ENCODE results near the gene AGR3. TPM values are rescaled to one million over a fixed set of nuclear protein-coding genes. Genes with fewer than 3 reads are reported as not detected.

Gene AGR3
- polyA plus RNA-seq, 1 experiment = not detected

DNA sequence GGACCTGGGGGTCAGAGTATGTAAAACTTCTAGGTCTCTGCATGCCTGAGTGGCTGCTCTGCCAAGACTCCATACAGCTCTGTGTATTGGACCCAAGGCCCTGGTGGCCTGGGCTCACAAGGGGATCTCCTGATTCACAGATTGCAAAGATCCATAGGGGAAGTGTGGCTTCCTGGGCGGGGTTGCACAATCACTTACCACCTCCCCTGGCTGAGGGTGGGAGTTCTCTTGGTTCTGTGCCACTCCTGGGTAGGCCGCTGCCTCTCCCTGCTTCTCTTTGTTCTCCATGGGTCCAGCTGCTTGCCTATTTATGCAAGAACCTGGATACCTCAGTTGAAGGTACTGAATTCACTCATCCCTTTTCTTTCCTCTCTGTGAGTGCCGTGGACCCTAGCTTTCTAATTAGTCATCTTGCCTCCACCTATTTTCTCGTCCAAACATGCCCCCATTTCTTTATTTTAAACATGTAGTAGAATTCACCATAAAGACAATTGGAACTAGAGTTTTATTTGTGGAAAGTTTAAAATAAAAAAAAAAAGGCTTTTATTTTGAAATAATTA, 18.5 kb upstream of the AGR3 start:
- no peak for DNase-seq (ENCODE audit: low read depth)
- TF ChIP-seq, protein P1, sequence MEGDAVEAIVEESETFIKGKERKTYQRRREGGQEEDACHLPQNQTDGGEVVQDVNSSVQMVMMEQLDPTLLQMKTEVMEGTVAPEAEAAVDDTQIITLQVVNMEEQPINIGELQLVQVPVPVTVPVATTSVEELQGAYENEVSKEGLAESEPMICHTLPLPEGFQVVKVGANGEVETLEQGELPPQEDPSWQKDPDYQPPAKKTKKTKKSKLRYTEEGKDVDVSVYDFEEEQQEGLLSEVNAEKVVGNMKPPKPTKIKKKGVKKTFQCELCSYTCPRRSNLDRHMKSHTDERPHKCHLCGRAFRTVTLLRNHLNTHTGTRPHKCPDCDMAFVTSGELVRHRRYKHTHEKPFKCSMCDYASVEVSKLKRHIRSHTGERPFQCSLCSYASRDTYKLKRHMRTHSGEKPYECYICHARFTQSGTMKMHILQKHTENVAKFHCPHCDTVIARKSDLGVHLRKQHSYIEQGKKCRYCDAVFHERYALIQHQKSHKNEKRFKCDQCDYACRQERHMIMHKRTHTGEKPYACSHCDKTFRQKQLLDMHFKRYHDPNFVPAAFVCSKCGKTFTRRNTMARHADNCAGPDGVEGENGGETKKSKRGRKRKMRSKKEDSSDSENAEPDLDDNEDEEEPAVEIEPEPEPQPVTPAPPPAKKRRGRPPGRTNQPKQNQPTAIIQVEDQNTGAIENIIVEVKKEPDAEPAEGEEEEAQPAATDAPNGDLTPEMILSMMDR (IDR thresholded peaks at IDR 0.05; ENCODE audit: insufficient read depth, low read depth, low read length) = no peak
- ChIA-PET CTCF (interaction anchor here (1.4 to 2.5 kb wide), 4 partner anchors 9 to 17 kb away, joined by 4 to 8 read pairs (median 7); no protein-coding TSS in a partner anchor), POLR2A (no interaction called here)
- Histone ChIP-seq H3K36me3 (ENCODE audit: control insufficient read depth, insufficient read depth, low read length) (no peaks in the 10 kb centered on the region), H3K27me3 (ENCODE audit: control insufficient read depth, insufficient read depth, low read length) (no peaks in the 10 kb centered on the region), H3K4me3 (ENCODE audit: low read depth, low read length) (no peak overlapping the region)

DNA sequence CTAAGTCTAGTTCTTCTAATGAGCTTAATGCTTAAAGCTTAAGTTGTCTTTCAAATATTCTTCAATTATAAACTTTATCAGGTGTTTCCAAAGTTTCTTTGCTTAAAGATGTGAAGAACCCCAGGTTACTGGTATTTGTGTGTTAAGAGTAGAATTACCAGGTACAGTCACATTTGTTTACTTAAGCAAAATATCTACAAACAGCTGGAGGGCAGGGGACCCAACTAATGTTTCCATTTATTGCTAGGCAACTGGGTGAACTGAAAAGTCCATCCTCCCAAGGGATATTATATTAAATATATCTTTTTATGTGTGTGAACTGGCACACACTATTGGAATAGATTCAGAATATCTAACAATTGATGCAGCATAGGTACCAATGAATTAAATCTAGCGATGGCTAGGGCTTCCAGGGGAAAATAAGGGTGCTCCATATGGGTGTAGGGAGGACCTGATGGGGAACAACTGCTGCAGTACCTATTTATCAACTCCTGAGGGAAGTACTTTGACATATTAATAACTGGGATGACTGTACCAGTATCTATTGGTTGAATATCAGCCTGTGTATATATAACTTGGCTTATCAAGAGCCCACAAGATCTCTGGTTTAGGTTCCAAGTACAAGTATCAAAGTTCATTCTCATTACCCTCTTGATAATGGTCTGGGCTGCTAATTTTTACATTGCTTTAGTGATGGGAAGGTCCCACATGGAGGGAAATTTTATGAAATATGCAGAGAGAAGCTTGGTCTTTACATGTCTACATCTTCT, 10.3 kb upstream of the AGR3 start:
- POLR2A ChIA-PET = interaction anchor here (0.7 kb wide), 1 partner anchor 26 kb away, joined by 3 read pairs; no protein-coding TSS in a partner anchor
- Histone ChIP-seq H3K4me3 (ENCODE audit: low read depth, low read length) (no peak overlapping the region), H3K27me3 (ENCODE audit: control insufficient read depth, insufficient read depth, low read length) (no peaks in the 10 kb centered on the region), H3K36me3 (ENCODE audit: control insufficient read depth, insufficient read depth, low read length) (no peaks in the 10 kb centered on the region)
- TF ChIP-seq, protein P1 (IDR thresholded peaks at IDR 0.05; ENCODE audit: insufficient read depth, low read depth, low read length) = no peak
- CTCF ChIA-PET = interaction anchor here (0.6 to 4.5 kb wide), 14 partner anchors 8 to 410 kb away, joined by 3 to 44 read pairs (median 4); partner anchors contain the start of genes AGR3 and AHR
- no peak for DNase-seq (ENCODE audit: low read depth)

DNA sequence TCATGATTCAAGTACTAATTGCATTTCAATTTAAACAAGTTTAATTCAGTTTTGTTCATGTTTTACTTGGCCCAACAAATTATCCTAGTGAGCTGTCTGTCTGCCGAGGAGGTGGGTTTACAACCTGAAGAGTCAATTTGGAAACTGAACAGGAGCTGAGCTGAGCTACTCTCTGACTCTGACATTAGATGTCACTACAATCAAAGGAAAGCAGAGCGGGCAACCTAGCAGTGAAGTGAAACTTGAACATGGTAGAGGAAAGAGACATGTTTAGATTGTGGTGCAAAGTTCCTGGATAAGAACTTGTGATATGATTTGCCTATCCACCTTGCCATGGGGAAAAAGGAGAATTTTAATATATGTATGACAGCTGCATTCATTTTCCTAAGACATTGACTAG, 9.6 kb upstream of the AGR3 start:
- CTCF ChIA-PET = interaction anchor here (0.6 to 4.5 kb wide), 16 partner anchors 9 to 410 kb away, joined by 3 to 44 read pairs (median 4); partner anchors contain the start of genes AGR3 and AHR

DNA sequence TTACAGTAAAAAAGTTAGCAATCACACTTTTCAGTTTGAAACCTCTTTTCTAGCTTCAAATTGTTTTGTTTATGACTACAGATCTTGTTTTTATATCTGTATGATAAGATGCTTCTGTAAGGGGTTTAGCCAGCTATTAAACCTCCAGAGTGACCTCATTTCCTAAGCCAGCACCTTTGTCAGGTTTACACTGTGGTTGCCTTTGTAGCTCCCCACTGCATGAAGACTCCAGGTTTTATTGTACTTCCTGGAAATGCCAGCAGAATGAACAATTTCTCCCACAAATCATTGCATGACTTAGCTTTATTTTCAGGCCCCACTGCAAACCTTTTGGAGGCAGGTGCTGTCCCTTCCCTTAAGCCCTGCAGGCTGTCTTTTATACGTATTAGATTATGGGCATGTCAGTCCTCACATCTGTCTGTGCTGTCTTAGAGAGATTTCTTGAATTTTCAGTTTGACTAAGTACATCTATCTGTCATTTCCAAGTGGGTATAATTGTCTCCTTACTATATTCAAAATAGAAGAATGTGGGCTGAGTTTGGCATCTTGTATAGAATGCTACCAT, 8.2 kb upstream of the AGR3 start:
- TF ChIP-seq, protein P1 (IDR thresholded peaks at IDR 0.05; ENCODE audit: insufficient read depth, low read depth, low read length) = no peak
- POLR2A ChIA-PET = interaction anchor here (0.6 kb wide), 1 partner anchor 631 kb away, joined by 4 read pairs; no protein-coding TSS in a partner anchor

More for the DNA sequence above, 9.6 kb upstream of the AGR3 start:
- H3K4me3 ChIP-seq (ENCODE audit: low read depth, low read length) = no peak overlapping the region
- DNase-seq (ENCODE audit: low read depth) = no peak
- POLR2A ChIA-PET = interaction anchor here (0.7 kb wide), 1 partner anchor 27 kb away, joined by 3 read pairs; no protein-coding TSS in a partner anchor
- no peaks in the 10 kb centered on the region for H3K36me3 ChIP-seq (ENCODE audit: control insufficient read depth, insufficient read depth, low read length)
- H3K27me3 ChIP-seq (ENCODE audit: control insufficient read depth, insufficient read depth, low read length) = no peaks in the 10 kb centered on the region
- TF ChIP-seq, protein P1 (IDR thresholded peaks at IDR 0.05; ENCODE audit: insufficient read depth, low read depth, low read length) = peak; percentile 65

More for the DNA sequence above, 8.2 kb upstream of the AGR3 start:
- Histone ChIP-seq H3K27me3 (ENCODE audit: control insufficient read depth, insufficient read depth, low read length) (no peaks in the 10 kb centered on the region), H3K4me3 (ENCODE audit: low read depth, low read length) (no peak overlapping the region), H3K36me3 (ENCODE audit: control insufficient read depth, insufficient read depth, low read length) (no peaks in the 10 kb centered on the region)
- no peak for DNase-seq (ENCODE audit: low read depth)
- CTCF ChIA-PET = interaction anchor here (1.1 to 2.3 kb wide), 5 partner anchors 9 to 88 kb away, joined by 3 to 15 read pairs (median 6); partner anchors contain the start of gene AGR3

All from BJ (cell line).